SHP77 (cell line): Measurements from ENCODE around the gene CEP85.
"Not testable (repeated sequence)": the region's sequence is repeated elsewhere in the genome, so short reads cannot be mapped to it uniquely, and the experiment has no call there.

ENCODE experiments used
- DNase-seq, 2 experiments: peaks; one replicate each; lab custom pipeline; 2025; lab: John Stamatoyannopoulos, UW

CEP85 gene

DNA sequence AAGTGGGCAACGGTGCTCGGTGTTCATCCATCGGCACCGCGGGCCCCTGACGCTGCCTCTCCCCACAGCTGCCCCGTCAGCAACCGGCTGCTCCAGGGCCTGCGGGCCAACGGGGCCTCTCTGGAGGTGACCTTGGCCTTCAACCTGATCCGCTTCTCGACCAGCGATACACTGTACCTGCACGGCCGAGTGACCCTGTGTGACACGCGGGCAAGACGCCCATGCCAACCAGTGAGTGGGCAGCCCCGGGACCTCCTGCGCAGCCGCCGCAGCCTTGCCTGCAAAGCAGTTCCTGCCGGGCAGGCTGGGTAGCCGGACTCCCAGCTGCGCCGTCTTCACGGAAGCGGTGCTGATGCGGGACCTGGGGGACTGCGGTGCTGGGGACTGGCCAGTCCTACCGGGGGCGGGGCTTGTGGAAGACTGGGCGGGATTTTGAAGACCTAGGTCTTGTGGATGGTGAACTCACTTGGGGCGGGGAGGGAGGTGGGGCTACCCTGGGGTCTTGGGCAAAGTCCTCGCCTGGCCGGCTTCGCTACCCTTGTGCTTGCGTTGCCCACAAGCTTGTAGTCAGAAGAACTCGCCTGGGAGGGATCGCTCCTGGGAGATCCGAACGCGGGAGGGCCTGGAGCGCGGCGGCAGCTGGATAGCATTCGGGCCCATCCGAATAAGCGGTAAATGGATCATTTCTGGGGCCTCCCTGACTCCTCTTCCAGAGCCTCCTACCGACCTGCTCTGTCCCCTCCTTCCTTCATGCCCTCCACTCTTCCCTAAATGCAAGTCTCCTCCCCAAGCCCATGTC, 8.8 kb upstream of the CEP85 start:
- no peak for DNase-seq

DNA sequence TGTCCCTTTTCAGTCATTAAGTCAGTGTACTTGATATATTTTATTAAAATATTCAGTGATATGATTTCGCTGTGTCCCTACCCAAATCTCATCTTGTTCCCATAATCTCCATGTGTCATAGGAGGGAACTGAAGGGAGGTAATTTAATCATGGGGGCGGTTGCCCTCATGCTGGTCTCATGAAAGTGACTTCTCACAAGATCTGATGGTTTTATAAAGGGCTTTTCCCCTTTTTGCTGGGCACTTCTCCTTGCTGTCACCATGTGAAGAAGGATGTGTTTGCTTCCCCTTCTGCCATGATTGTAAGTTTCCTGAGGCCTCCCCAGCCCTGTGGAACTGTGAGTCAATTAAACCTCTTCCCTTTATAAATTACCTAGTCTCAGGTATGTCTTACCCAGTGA, 3.3 kb upstream of the CEP85 start:
- DNase-seq = not testable (repeated sequence)

- peak in 1 of 2 experiments; percentile 17 for DNase-seq
Observed at GRCh38 chr1:26234644-26235370, 807 bp downstream of the CEP85 start.

- peak; percentile 16 to 18 for DNase-seq
Observed at GRCh38 chr1:26237230-26237966, 3.4 kb downstream of the CEP85 start.

DNA sequence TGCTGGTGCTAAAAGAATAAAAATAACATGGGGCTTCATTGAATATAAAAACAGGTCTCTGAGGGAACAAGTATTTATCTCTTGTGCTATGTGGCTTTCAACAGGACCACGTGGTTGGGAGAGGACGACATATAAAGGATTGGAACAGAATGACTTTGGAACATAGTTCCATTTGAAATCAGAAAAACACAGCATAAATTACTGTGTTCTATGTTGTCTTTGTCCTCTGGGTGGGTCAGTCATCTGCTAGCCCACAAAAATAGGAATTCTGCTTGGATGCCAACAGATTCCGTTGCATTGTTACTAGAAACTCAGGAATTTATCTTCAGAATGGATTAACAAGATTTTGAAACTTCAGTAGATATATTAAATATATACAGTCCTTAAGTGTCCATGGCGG, 5.9 kb downstream of the CEP85 start:
- DNase-seq = no peak

GRCh38 chr1:26252718-26253117, 18.7 kb downstream of the CEP85 start:
- no peak for DNase-seq

DNA sequence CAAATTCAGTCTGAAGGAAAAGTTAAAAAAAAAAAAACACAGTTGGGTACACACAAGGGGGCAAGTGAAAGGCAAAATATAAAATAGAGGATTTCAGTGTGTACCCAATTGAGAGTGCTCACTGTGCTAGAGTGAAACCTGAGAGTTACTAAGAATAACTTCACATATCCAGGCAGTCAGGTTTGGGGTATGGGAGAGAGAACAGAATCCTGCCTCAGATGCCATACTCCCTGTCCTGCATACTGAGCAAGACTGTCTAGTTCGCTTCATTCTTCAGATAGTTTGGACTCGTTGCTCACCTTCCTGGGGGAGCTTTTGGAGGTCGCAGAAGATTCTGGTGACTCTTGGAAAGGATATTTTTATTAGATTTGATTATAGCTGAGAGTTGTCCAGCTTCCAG, 20.4 kb downstream of the CEP85 start:
- no peak for DNase-seq

DNA sequence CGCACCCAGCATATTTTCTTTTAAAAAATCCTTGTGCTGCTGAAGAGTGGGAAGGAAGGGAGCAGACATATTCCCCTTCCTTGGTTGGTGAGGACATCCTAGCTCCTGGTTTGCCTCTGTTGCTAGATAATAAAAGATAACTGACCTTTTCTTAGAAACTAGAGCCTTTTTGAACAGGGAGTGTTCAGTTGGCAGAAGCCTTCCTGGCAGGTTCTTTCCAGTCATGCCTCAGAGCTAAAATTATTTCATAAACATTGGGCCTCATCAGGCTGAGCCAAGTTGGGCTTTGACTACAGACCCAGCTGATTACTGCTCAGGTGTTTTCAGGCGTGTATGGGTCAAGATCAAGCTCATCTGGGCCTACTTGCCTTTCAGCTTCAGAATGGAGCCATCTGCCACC, 23.2 kb downstream of the CEP85 start:
- no peak for DNase-seq

GRCh38 chr1:26259005-26259404, 25.0 kb downstream of the CEP85 start:
- DNase-seq = no peak

- DNase-seq = no peak
Observed at GRCh38 chr1:26259578-26259977, 25.6 kb downstream of the CEP85 start.

DNA sequence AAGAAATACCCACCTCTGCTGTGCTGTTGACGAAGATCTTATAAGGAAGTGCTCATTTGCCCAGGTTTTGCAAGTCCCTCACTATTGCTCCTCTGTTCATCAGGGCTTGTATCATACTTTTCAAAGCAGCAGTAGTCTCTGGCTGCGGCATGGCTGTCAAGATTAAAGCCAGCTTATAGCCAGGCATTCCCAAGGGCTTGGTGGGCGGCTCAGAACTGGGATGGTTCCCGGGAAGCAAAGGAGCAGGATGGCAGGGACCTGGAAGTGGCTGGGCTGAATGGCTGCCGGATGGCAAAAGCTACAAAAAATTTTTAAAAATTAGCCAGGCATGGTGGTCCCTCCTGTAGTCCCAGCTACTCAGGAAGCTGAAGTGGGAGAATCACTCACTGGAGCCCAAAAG, 29.2 kb downstream of the CEP85 start:
- no peak for DNase-seq

- DNase-seq = no peak
Observed at GRCh38 chr1:26265405-26265804, 31.4 kb downstream of the CEP85 start.

GRCh38 chr1:26268290-26269197, 34.5 kb downstream of the CEP85 start:
- DNase-seq = no peak

GRCh38 chr1:26269198-26269550, 35.2 kb downstream of the CEP85 start:
- no peak for DNase-seq

GRCh38 chr1:26274801-26275425, 40.9 kb downstream of the CEP85 start:
- DNase-seq = no peak

DNA sequence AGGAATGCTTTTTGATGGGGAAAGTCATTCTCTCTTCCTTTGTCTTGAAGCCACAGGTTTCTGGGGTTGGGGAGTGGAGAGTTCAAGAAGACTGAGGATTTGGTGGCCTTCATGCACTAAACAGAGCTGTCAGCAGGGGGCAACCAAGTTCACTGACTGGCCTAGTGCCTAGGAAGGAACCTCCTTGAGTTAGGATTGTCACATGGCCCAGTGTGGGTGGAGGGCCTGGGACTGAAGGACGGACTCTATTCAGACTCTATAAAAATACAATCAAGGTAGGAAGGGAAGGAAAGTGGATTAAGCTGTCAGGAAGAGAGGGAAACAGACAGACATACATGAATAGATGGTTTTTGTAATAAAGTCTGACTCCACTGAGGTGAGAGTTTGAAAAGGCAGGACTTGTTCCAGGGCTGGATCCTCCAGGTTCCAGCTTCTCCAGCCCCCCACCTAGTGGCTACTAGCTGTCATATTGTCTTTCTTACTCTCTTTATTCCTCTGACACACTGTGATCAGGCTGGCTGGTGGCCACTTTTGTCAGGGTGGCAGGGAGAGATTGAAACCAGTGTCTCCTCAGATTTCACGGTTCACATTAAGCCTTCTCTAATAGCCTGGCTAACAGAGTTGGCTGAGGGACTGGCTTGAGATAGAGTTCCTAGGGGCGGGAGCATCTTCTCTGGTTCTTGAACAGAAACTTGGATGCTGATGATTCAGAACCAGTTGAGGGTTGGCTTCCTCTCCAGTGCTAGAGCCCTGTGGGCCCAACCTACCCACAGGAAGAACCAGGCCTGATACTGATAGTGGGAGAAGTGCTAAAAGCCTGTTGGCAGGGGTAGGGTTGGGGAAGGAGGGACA, 41.8 kb downstream of the CEP85 start:
- peak; percentile 31 to 41 for DNase-seq

- no peak for DNase-seq
Observed at GRCh38 chr1:26276432-26276838, 42.4 kb downstream of the CEP85 start.

DNA sequence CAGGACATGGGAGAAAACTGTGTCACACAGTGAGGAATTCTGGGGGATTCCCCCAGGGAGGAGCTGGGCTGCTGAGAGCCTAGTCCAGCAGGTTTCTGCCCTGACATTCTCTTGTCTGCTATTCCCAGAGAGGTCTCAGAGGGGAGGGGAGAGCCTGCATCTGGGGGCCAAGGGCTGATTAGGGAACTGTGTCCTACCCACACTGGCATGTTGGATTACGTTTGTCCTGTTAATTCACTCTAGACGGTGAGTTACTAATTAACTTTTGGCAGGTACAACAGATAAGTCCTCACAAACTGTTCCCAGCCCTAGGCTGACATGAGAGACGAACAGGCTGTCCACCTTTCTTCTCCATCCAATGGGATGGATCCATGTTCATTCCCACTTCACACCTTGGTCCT, 43.3 kb downstream of the CEP85 start:
- DNase-seq = no peak

- no peak for DNase-seq
Observed at GRCh38 chr1:26277719-26278118, 43.7 kb downstream of the CEP85 start.

- no peak for DNase-seq
Observed at GRCh38 chr1:26278303-26278702, 44.3 kb downstream of the CEP85 start.
